Measurements from ENCODE around the gene HILPDA. TPM values are rescaled to one million over a fixed set of nuclear protein-coding genes. Genes with fewer than 3 reads are reported as not detected.

The HILPDA gene
- 4.8 TPM for polyA plus RNA-seq (2012; ENCODE audit: insufficient read length, low read depth)

GRCh38 chr7:128455543-128456254 lies at the start of gene HILPDA:
TSS of gene HILPDA (plus strand) at chr7:128455878. CDS start at chr7:128457269, 1,391 bp downstream.
- TF ChIP-seq, protein P1, sequence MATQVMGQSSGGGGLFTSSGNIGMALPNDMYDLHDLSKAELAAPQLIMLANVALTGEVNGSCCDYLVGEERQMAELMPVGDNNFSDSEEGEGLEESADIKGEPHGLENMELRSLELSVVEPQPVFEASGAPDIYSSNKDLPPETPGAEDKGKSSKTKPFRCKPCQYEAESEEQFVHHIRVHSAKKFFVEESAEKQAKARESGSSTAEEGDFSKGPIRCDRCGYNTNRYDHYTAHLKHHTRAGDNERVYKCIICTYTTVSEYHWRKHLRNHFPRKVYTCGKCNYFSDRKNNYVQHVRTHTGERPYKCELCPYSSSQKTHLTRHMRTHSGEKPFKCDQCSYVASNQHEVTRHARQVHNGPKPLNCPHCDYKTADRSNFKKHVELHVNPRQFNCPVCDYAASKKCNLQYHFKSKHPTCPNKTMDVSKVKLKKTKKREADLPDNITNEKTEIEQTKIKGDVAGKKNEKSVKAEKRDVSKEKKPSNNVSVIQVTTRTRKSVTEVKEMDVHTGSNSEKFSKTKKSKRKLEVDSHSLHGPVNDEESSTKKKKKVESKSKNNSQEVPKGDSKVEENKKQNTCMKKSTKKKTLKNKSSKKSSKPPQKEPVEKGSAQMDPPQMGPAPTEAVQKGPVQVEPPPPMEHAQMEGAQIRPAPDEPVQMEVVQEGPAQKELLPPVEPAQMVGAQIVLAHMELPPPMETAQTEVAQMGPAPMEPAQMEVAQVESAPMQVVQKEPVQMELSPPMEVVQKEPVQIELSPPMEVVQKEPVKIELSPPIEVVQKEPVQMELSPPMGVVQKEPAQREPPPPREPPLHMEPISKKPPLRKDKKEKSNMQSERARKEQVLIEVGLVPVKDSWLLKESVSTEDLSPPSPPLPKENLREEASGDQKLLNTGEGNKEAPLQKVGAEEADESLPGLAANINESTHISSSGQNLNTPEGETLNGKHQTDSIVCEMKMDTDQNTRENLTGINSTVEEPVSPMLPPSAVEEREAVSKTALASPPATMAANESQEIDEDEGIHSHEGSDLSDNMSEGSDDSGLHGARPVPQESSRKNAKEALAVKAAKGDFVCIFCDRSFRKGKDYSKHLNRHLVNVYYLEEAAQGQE (IDR thresholded peaks at IDR 0.05; ENCODE audit: insufficient read depth in 1 of 2, low read depth in 2 of 2, low read length in 2 of 2), result 0 out of 4 replicates have a peak, but pooled peaks of 1 of the 2 experiments have one; percentile 5
- TF ChIP-seq FOXP2 (optimal IDR thresholded peaks at IDR 0.05; ENCODE audit: borderline replicate concordance, extremely low read depth, extremely low read length, insufficient read depth) (peak; percentile 90), TAF1 (IDR thresholded peaks at IDR 0.05; ENCODE audit: borderline replicate concordance, insufficient read depth, low read length) (peak; percentile 80; the same call in 1 of the 2 replicates), SIN3A (IDR thresholded peaks at IDR 0.05; ENCODE audit: borderline replicate concordance, insufficient read depth, low read length) (no peak), POLR2AphosphoS5 (IDR thresholded peaks at IDR 0.05; ENCODE audit: low read depth, low read length) (peak; percentile 95)

DNA sequence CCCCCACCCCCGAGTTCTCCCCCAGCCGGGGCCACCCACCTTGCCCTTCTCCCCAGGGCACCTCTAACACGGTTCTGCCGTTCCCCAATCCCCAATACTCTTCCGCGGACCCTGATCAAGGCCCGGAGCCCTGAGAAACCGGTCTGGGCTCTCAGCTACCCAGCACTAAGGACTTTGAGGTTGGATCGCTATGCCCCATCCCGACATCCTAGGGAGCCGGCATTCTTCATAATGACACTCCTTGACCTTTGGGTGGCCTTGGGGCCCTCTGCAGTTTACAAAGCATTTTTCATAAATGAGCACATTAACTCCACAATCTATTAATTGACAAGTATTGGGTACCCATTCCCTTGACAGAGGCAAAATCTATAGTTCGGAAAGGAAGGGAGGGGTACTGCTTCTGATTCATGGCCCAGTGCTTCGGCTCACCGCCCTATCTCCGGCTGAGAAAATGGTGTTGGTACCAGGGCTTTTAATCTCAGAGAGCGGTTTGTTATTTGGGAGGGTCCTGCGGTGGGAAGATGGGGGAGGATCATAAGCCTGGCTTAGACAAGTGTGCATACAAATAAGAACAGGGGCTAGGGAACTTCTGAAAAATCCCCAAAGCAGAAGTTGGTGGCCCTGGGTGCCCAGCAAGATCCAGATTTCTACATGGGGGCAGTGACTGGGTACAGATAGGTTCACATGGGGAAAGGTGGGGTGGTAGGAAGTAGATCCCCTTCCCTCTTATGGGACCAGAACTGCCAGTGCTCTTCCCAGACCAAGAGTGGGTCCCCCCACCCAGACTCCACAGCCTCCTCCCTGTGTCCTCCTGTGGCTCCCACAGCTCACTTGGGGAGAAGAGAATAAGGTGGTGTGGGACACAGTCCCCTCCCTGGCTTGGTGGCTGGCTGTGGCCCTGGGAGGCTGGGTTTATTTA lies 49.1 kb upstream of the HILPDA start:
- TF ChIP-seq SIN3A (IDR thresholded peaks at IDR 0.05; ENCODE audit: borderline replicate concordance, insufficient read depth, low read length) (no peak), FOXP2 (optimal IDR thresholded peaks at IDR 0.05; ENCODE audit: borderline replicate concordance, extremely low read depth, extremely low read length, insufficient read depth) (no peak), POLR2AphosphoS5 (IDR thresholded peaks at IDR 0.05; ENCODE audit: low read depth, low read length) (no peak), TAF1 (IDR thresholded peaks at IDR 0.05; ENCODE audit: borderline replicate concordance, insufficient read depth, low read length) (no peak)
- TF ChIP-seq, protein P1 (IDR thresholded peaks at IDR 0.05; ENCODE audit: insufficient read depth in 1 of 2, low read depth in 2 of 2, low read length in 2 of 2), result no peak

DNA sequence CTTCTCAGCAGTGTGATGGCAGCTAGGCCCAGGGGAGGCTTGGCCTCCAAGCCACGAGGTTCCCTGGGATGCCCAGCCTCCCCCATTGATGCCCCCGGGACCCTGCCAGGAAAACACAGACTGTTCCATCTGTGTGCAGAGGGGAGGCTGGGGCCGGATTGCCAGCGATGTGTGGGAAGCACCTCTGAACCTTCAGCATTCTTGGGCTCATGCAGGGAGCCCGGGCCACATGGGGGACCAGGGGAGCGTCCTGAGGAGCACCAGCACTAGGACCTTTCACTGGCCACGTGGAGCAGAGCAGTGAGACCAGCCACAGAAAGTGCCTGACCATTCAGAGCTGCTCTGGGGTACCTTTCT lies 48.5 kb upstream of the HILPDA start:
- TF ChIP-seq, protein P1 (IDR thresholded peaks at IDR 0.05; ENCODE audit: insufficient read depth in 1 of 2, low read depth in 2 of 2, low read length in 2 of 2), result no peak
- TF ChIP-seq SIN3A (IDR thresholded peaks at IDR 0.05; ENCODE audit: borderline replicate concordance, insufficient read depth, low read length) (no peak), FOXP2 (optimal IDR thresholded peaks at IDR 0.05; ENCODE audit: borderline replicate concordance, extremely low read depth, extremely low read length, insufficient read depth) (no peak), TAF1 (IDR thresholded peaks at IDR 0.05; ENCODE audit: borderline replicate concordance, insufficient read depth, low read length) (no peak), POLR2AphosphoS5 (IDR thresholded peaks at IDR 0.05; ENCODE audit: low read depth, low read length) (no peak)

- no peak for TF ChIP-seq POLR2AphosphoS5 (IDR thresholded peaks at IDR 0.05; ENCODE audit: low read depth, low read length)
- no peak for TF ChIP-seq TAF1 (IDR thresholded peaks at IDR 0.05; ENCODE audit: borderline replicate concordance, insufficient read depth, low read length)
- no peak for TF ChIP-seq FOXP2 (optimal IDR thresholded peaks at IDR 0.05; ENCODE audit: borderline replicate concordance, extremely low read depth, extremely low read length, insufficient read depth)
These were observed 47.6 kb upstream of the HILPDA start for GRCh38 chr7:128407751-128408708.
